Ovary (tissue), 3 donors: ENCODE results near the gene SLC6A16.

Source experiments
- CTCF ChIP-seq, 3 donors: fragments of 450-650 bp in 2 of 3; fragments of 200-600 bp in 1 of 3; IDR thresholded peaks; one replicate each; pipeline versions ENCODE4 v1.5.1 to v1.8.0; 2016 to 2022; ENCODE audit warnings: antibody characterized with exemption in 3 of 3, mild to moderate bottlenecking in 1 of 3
- EP300 ChIP-seq: sonication (generic); formaldehyde crosslinking; IDR thresholded peaks from one replicate; pipeline ENCODE4 v1.6.1; 2017; ENCODE audit warnings: antibody characterized with exemption
- donor health status: DM: no; HTN: no; CAD: no.

DNA sequence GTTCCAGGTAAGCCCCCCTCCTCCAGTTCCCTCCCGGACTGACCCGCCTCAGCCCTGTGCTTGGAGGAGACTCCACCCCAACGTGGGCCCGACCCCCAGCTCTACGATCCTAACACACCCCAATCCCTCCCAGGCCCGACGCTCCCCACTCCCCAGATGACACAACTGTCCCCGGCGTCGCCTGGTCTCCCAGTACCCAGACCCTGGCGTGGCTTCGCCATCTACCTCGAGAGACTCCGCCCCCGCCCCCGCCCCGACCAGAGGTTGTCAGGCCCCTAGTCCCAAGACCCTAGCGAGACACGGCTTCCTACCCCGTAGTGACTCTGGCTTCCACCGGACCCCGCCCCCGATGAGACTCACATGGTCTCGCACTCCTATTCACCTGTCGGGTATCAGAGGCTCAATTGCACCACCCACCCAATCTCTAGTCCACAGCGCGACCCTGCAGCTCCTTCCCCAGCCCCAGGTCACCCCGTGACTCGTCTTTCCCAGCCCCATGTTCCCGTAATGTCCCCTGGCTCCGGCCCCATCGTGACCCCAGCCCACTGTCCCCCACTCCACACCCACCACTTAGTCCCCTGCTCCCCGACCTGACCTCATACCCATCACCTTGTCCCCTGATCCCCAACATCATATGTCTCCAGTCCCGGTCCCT, 13.2 kb upstream of the SLC6A16 start:
- TF ChIP-seq CTCF (IDR thresholded peaks at IDR 0.05) = no peak
- no peak for TF ChIP-seq EP300
